HUES48 (cell line): ENCODE results near the gene DHCR7.

ENCODE experiments used
- H3K27ac ChIP-seq: one replicate; pipeline ENCODE4 v1.7.0; 2013; ENCODE audit warnings: low read depth, low read length, inconsistent platforms
- H3K27me3 ChIP-seq: 2 replicates; pipeline ENCODE4 v1.6.1; 2013; ENCODE audit warnings: mild to moderate bottlenecking, low read length; ENCODE audit not compliant: control insufficient read depth, insufficient read depth
- H3K36me3 ChIP-seq: 2 replicates; pipeline ENCODE4 v1.6.1; 2013; ENCODE audit warnings: low read length; ENCODE audit not compliant: control insufficient read depth, insufficient read depth
- H3K4me1 ChIP-seq: 2 replicates; pipeline ENCODE4 v1.6.1; 2013; ENCODE audit warnings: mild to moderate bottlenecking, low read length; ENCODE audit not compliant: control insufficient read depth, insufficient read depth
- H3K4me3 ChIP-seq: 2 replicates; pipeline ENCODE4 v1.5.1; 2013; ENCODE audit warnings: mild to moderate bottlenecking, low read depth, low read length
- H3K9ac ChIP-seq: 2 replicates; pipeline ENCODE4 v1.6.1; 2013; ENCODE audit warnings: mild to moderate bottlenecking, low read depth, low read length, moderate library complexity
- H3K9me3 ChIP-seq: 2 replicates; pipeline ENCODE4 v1.6.1; 2013; ENCODE audit warnings: low read length; ENCODE audit not compliant: control insufficient read depth, insufficient read depth

DHCR7 gene

DNA sequence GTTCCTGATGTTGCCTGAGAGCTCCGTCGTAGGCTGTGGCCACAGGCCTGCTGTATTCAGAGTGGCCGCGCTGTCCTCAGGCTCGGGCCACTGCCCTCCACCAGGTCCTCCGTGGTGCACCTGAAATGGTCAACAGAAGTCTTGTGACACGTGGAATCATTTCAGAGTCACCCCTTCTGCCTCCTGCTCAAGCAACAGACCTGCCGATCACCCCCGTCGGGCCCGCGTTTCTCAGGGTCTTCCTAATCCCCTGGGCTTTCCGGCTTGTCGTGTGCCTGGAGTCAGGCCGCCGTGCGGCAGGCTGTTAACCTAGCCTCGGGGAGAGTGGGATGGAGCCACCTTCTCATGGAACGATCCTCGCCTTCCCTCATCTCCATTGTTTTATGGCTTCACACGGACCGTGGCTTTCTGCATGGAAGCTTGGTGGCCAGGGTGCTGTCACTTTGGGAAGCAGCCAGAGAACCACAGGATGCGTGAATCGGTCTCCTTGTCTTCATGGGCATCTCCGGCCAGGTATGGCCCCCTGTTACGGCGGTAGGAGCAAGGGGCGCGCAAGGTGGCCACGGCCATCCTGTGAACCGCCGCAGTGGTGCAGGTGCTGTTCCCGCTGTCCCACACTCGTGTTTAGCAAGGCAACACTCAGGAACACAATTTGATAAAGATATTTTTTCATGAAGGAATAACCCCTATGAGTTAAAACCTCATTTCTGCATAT is 28.9 kb upstream of the DHCR7 start:
- Histone ChIP-seq H3K4me3 (no peak overlapping the region), H3K9me3 (no peaks in the 10 kb centered on the region), H3K4me1 (no peaks in the 10 kb centered on the region), H3K36me3 (peaks cover 44% of the 10 kb centered on the region), H3K27me3 (no peaks in the 10 kb centered on the region), H3K27ac (no peak overlapping the region), H3K9ac (no peak overlapping the region)

DNA sequence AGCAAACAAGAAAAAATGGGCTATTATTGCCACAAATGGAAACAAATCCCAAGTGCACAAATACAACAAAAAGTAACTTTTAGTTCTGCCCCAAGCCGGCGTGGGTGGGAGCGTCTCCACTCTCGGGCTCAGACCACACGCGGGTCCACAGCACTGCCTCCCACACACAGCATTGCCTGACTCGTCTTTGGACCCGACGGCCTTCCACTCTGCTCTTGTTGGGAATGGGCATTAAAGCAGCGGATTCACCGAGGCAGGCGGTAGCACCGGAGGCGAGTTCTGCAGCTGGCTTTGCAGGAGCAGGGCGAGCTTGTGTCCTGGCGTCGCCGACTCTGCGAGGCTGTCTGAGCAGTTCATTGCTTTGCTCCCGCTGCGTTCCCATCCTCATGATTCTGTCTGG is 27.8 kb upstream of the DHCR7 start:
- no peak overlapping the region for H3K27ac ChIP-seq
- peaks cover 36% of the 10 kb centered on the region for H3K36me3 ChIP-seq
- H3K9me3 ChIP-seq = no peaks in the 10 kb centered on the region
- no peaks in the 10 kb centered on the region for H3K4me1 ChIP-seq
- no peaks in the 10 kb centered on the region for H3K27me3 ChIP-seq
- H3K9ac ChIP-seq = no peak overlapping the region
- no peak overlapping the region for H3K4me3 ChIP-seq

DNA sequence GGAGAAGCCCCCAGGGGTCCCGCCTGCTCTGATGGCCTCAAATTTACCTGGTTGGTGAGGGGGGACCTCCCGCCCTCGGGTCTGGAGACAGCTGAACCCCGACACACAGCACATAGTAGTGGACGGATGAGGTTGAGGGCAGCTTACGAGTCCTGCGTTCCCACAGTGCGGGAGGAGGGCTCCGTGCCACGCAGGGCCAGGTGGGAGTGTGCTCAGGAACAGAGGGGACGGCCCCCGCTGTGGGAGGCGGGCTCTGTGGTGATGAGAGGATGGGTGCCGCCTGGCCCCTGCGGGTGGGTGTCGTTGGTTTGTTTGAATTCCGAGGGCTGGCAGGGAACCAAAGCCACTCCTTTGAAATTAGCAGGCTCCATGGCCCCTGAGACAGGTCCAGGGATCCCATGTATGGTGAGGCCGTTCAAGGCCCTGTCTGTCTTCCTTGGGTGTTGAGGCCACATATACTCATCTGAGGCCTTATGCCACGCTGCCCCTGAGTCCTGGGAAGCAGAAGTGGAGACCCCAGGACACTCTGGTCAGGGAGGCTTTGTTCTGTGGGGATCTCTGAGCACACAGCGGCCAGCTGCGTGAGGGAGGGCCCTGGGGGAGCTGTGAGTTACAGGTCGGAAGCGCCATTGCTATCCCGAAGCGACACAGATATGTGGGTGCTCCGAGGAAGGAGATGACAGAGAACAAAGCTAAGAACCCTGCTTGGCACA is 26.7 kb upstream of the DHCR7 start:
- H3K9me3 ChIP-seq = no peaks in the 10 kb centered on the region
- no peak overlapping the region for H3K4me3 ChIP-seq

DNA sequence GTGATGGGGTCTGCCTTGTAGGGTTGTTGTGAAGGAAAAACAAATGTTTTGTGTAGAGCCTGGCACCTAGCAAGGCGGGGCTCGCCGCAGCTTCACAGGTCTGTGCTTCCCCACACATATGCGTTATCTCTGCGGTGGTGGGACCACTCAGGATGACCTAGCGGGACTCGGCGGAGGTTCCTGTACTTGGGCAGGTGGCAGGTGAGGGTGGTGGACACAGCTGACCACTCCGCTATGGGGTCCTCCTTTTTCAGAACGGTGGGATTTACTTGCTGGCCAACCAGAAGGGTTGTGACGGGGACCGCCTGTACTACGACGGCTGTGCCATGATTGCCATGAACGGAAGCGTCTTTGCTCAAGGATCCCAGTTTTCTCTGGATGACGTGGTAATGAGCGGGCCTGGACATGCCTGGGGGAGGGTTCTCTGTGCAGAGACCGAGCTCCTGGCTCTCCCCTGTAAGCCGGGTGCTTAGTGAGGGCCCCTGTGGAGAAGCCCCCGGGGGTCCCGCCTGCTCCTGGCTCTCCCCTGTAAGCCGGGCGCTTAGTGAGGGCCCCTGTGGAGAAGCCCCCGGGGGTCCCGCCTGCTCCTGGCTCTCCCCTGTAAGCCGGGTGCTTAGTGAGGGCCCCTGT is 26.1 kb upstream of the DHCR7 start:
- Histone ChIP-seq H3K27me3 (no peaks in the 10 kb centered on the region), H3K27ac (no peak overlapping the region), H3K9me3 (no peaks in the 10 kb centered on the region), H3K9ac (no peak overlapping the region), H3K4me3 (no peak overlapping the region), H3K4me1 (no peaks in the 10 kb centered on the region), H3K36me3 (peaks cover 33% of the 10 kb centered on the region)

More for the DNA sequence above, 26.7 kb upstream of the DHCR7 start:
- Histone ChIP-seq H3K4me1 (no peaks in the 10 kb centered on the region), H3K36me3 (peaks cover 33% of the 10 kb centered on the region), H3K27me3 (no peaks in the 10 kb centered on the region), H3K9ac (no peak overlapping the region), H3K27ac (no peak overlapping the region)

DNA sequence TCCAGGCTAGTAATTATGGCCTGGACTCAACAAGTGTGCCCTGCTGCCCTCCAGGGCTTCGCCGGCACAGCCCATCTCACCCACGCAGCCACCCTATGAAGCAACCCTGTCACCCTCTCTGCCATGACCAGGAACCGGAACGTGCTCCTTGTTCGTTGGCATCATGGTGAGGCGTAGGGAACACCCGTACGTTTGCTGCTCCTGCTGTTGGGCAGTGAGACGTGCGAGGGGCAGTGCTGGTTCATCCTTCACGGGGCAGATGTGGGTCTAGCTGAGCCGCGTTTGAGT is 25.5 kb upstream of the DHCR7 start:
- Histone ChIP-seq H3K4me3 (no peak overlapping the region), H3K36me3 (peaks cover 33% of the 10 kb centered on the region), H3K27ac (no peak overlapping the region)

DNA sequence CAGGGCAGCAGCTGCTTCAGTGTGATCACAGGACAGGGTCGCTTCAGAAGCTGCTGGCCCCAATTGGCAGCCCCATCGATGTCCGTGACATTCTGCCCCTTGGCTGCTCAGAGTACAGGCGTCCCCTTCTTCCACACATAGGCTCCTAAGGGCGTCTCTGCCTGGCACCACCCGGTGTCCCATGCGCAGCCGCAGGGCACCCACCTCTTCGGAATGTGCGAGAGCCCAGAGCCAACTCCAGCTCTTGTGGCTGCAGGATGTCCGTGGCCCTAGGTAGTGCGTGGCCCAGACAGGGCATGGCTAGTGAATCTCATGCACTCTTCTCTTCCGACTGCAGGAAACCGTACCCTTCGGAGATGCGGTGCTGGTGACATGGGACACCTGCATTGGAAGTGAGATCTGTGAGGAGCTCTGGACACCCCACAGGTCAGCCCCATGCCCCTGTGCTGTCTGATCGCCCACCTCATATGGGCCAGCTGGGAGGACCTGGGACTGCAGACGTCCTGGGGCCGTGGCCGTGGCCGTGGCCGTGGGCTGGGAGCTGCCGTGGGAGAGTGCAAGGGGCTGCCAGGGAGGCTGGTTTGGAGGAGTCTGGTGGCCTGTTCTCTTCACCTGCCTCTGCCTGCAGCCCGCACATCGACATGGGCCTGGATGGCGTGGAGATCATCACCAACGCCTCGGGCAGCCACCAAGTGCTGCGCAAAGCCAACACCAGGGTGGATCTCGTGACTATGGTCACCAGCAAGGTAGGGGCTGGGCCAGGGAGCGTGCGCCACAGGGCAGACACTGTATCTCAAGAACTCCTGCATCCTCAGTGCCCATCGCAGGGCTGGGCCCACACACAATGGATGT is 25.0 kb upstream of the DHCR7 start:
- H3K4me3 ChIP-seq = no peak overlapping the region
- no peaks in the 10 kb centered on the region for H3K27me3 ChIP-seq
- no peaks in the 10 kb centered on the region for H3K4me1 ChIP-seq
- no peak overlapping the region for H3K27ac ChIP-seq
- no peaks in the 10 kb centered on the region; the same call in 1 of the 2 replicates for H3K9me3 ChIP-seq
- H3K36me3 ChIP-seq = peaks cover 27% of the 10 kb centered on the region
- H3K9ac ChIP-seq = no peak overlapping the region

More for the DNA sequence above, 25.5 kb upstream of the DHCR7 start:
- H3K9me3 ChIP-seq = no peaks in the 10 kb centered on the region; the same call in 1 of the 2 replicates
- H3K4me1 ChIP-seq = no peaks in the 10 kb centered on the region
- no peaks in the 10 kb centered on the region for H3K27me3 ChIP-seq
- no peak overlapping the region for H3K9ac ChIP-seq

DNA sequence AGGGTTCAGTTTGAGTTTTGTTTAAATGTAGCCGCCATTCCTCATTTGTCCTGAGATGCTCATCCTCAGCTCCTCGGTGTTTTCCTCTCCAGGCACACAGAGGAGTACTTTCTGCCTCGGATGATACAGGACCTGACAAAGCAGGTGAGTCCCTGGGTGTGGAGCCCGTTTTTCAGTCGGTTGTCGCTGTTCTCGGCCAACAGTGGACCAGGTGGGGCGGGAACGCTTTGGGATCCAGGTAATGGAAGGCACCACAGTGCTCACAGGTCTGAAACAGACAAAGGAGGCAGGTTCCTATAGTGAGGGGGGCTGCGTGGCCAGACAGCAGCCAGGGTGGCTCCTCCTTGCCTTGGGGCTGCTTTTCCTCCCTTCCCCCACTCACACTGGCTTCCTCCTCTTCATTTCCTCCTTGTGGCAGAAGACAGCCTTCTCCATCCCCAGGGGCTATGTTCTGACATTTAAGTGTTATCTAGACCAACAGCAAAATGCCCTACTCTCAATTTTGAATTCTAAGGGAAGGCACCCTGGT is 24.2 kb upstream of the DHCR7 start:
- peaks cover 25% of the 10 kb centered on the region for H3K36me3 ChIP-seq
- H3K9ac ChIP-seq = no peak overlapping the region
- no peak overlapping the region for H3K27ac ChIP-seq
- no peaks in the 10 kb centered on the region for H3K27me3 ChIP-seq
- no peaks in the 10 kb centered on the region for H3K4me1 ChIP-seq
- H3K9me3 ChIP-seq = no peaks in the 10 kb centered on the region; the same call in 1 of the 2 replicates
- no peak overlapping the region for H3K4me3 ChIP-seq

DNA sequence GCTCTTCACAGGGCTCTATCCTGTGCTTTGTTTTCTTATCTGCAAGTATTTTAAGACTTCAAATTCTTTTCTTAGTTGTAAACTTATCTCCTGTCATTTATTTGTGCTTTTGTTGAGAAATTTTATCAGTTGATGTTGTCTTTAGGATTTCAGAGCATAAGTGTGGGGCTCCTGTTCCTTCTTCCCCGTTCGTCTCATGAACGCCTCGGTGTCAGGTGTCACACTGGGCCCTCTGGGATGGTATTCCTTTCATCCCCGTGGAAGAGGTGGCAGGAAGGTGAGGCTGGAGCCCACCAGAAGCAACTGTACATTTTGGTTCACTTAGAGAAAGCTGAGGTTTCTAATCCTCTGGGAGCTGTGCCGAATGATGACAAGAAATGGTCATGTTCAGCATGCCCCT is 22.8 kb upstream of the DHCR7 start:
- Histone ChIP-seq H3K9me3 (no peaks in the 10 kb centered on the region; the same call in 1 of the 2 replicates), H3K36me3 (peaks cover 24% of the 10 kb centered on the region), H3K4me3 (no peak overlapping the region), H3K27me3 (no peaks in the 10 kb centered on the region), H3K4me1 (no peaks in the 10 kb centered on the region), H3K9ac (no peak overlapping the region), H3K27ac (no peak overlapping the region)

DNA sequence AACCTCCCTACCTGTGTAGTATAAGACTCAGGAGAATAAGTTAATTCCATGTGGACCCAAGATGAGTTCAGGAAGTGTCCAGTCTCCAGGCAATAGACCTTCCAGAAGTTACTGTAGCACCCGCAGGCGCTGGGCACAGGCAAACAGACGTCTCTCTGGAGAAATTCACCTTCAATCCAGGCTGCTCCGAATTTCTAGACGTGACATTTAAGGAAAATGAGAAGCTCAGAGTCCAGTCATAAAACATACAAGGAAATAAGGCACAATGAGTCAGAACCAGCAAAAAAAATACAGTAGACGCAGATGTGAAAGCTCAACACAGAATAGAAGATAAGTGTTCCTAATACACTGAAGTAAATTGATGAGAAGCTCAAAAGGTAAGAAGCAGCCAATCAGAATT is 19.0 kb upstream of the DHCR7 start:
- H3K9ac ChIP-seq = no peak overlapping the region
- H3K27me3 ChIP-seq = no peaks in the 10 kb centered on the region
- H3K4me1 ChIP-seq = no peaks in the 10 kb centered on the region
- no peaks in the 10 kb centered on the region; the same call in 1 of the 2 replicates for H3K9me3 ChIP-seq
- peaks cover 6% of the 10 kb centered on the region for H3K36me3 ChIP-seq
- no peak overlapping the region for H3K4me3 ChIP-seq
- H3K27ac ChIP-seq = no peak overlapping the region

DNA sequence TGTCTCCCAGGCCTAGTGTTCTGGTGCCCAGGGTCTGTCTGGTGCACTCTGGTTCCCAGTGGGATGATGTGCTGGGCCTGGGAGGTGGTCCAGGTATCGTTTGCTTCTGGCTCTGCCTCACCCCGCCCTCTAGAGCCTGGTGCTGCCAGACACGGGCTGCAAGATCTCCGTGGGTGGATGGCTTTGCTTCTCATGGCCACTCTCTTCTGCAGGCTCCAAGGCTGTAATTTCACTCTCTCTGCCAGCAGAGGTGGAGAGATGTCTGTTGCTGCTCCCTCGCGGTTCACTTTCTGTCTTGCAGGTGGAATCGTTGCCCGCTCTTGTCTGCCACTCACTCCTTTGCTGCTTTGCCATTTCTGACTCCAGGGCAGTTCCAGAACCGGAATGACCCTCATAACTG is 18.2 kb upstream of the DHCR7 start:
- Histone ChIP-seq H3K36me3 (peaks cover 9% of the 10 kb centered on the region), H3K27me3 (no peaks in the 10 kb centered on the region), H3K9ac (no peak overlapping the region), H3K4me1 (no peaks in the 10 kb centered on the region), H3K9me3 (no peaks in the 10 kb centered on the region; the same call in 1 of the 2 replicates), H3K27ac (no peak overlapping the region), H3K4me3 (no peak overlapping the region)
